Epidermal melanocyte (primary cell): ENCODE data around the gene ACAA1.
"Not testable (repeated sequence)": the region's sequence is repeated elsewhere in the genome, so short reads cannot be mapped to it uniquely, and the experiment has no call there.

Experiments used
- DNase-seq: peaks from one replicate; pipeline ENCODE4 v3.0.0; 2011; ENCODE audit warnings: low spot score; ENCODE audit not compliant: insufficient read length

Gene ACAA1

DNA sequence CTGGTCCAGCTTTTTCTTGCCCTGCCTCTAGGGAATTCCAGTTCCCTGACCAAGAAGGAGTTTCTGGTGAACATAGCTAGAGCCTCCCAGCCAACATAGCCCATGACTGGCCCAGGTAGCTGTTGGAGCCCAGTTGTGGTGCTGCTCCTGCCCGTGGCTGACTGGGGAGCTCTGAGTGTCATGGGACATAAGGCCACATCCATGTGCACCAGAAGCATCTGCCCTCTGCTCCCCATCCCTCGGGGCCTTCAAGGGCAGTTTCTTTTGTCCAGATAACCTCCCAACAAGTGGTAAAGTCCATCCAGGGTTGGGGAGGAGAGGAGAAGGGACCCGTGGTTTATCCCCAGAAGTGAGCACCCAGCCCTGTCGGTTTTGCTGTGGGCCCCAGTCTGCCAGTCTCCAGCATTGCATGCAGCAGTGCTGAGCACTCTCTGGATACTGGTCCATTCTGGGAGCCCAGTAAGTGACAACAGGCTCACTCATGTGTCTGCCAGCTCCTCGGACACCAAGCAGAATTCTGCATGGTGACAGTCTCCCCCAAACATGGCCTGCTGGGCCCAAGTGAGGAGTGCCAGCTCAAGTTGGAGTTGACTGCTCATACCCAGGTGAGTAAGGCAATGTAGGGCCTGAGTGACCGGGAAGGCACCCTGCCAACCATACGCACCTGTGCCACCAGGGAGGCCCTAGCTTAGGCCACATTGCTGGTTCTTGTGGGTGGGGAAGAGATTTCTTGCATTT, 28.8 kb downstream of the ACAA1 start:
- DNase-seq, result no peak

DNA sequence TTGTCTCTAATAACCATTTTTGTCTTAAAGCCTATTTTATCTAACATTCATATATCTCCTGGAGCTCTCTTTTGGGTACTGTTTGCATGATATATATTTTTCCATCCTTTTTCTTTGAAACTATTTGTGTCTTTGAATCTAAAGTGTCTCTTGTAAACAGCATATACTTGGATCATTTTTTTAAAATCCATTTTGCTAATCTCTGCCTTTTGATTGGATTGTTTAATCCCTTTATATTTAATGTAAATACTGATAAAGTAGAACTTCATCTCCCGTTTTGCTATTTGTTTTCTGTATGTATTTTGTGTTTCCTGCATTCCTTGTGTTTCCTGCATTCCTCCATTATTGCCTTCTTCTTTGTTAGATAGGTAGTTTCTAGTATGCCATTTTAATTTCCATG, 31.4 kb downstream of the ACAA1 start:
- no peak for DNase-seq

- DNase-seq, result no peak
Measured at GRCh38 chr3:38102444-38102814, 34.5 kb downstream of the ACAA1 start.

GRCh38 chr3:38101811-38102443, 35.0 kb downstream of the ACAA1 start:
- no peak for DNase-seq

GRCh38 chr3:38100498-38100897, 36.4 kb downstream of the ACAA1 start:
- DNase-seq, result no peak

GRCh38 chr3:38099518-38099917, 37.4 kb downstream of the ACAA1 start:
- no peak for DNase-seq

DNA sequence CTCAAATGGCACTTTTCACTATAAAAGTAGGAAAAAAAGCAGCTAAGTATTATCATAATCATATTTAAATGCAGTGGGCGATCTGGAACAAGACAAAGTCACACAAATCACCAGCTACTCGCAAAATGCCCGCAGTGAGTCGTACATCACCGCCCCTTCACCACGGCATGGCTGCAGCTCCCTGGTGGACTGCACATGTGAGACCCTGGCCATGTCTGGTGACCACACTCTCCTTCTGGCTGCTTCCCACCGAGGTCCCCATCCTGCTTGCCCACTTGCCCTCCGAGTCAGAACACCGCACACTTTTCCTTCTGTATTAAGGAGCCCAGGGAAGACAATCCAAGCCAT, 38.6 kb downstream of the ACAA1 start:
- no peak for DNase-seq

- DNase-seq, result no peak
Measured at GRCh38 chr3:38097446-38098375, 39.2 kb downstream of the ACAA1 start.

- no peak for DNase-seq
Measured at GRCh38 chr3:38095669-38096483, 41.1 kb downstream of the ACAA1 start.

DNA sequence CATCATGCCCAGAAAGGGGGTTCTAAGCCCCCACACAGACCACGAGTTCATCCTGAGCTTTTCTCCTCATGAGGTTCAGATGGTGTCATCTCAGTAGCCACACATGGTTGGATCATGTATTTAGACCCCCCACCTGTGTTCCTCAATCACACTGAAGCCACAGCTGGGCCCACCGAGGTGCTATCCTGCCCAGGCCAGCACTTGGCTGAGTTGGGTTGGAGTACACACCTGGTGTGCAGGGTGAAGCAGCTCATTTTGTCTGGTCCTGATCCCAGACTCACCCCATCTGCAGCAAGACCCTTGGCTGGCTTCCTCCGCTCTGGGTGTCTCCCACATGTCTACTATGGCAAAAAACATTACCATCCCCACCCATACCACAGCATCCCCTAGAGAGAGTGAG, 41.9 kb downstream of the ACAA1 start:
- DNase-seq, result no peak

DNA sequence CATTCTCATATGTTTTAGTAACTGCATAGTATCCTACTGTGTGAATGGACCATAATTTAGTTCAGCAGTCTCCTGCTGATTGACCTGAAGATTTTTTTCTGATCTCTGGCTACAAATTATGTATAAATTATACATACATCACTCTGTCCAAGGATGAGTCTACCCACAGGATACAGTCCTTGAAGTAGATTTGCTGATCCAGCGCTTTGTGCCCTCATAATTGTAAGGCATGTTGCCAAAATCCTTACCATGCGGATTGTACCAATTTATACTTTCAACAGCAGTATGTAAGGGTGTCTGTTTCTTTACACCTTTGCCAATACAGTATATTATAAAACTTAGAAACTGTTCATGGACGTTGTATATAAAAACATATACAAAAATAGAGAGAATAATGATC, 46.5 kb downstream of the ACAA1 start:
- no peak for DNase-seq

DNA sequence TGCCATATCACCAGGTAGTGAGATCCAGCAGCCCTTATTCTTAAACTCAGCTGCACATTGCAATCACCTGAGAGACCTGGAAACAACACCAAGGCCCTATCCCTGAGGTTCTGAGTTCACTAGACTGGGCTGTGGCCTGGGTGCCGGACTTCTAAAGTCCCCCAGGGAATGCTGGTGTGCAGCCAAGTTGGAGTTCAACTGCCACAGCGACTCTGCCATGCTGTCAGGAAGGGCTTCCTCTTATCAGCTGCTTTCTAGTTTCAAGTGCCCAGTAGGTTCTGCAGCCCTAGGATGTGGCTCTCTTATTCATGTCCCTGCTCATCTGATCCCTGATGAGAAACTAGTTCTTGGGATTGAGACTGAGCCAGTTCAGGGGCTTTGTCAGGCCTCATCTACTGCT, 47.8 kb downstream of the ACAA1 start:
- DNase-seq, result no peak

DNA sequence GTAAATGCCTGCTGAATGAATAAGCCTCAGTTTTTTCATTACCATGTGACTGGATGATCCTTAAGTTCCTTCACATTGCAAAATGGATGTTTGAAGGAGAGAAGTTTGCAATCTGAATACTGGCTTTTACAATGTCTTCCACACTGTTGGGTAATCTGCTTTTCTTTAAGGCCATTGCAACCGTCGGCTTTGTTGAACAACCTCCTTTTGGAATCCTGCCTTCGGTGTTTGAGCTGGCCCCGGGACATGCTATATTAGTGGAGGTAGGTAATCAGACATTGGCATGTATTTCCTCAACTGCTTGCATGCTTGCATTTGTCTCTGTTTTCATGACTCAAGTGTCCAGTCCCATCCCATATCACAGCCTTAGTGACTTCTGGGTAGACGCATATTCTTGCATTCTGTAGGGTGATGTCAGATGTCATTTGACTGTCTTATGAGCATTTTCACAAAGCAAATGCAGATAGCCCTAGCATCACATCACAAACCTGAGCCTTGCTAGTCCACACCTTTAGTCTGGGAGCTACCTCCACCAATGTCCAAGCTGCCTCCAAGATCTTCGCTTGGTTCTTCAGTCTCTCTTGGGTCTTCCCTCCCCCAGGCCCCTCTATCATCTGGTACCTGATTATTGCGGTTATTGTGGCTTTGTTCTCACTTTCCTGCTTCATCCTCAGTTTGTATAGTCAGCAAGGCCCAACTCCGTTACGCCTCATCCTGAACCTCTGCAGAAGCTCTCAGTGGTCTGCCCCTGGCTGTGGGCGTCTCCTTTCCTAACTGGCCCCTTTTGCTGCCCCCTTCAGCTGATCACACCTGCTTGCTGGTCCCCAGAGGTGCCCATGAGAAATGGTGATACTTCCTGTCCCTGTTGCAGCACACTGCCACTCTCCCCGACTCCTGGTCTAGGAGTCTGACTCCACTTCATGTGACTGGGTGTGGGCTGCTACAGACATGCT, 48.5 kb downstream of the ACAA1 start:
- DNase-seq, result no peak

- not testable (repeated sequence) for DNase-seq
Measured at GRCh38 chr3:38087278-38087677, 49.6 kb downstream of the ACAA1 start.

GRCh38 chr3:38086496-38086895, 50.4 kb downstream of the ACAA1 start:
- DNase-seq, result no peak

DNA sequence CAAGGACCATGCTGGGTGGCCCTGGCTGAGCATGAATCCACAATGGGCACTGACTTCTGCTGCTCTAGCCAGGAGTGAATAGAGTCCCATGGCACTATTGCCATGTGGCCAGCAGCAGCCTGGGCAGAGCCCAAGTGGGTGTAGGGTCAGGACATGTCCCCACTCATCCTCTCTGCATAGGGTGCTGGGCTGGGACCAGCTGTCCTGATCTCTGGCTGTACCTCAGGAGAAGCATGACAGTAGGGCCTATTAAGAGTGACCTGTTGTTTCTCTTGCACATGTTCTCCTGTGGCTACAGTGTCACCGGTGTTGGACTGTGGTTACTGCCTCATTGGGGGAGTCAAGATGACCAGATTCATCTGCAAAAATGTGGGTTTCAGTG, 51.0 kb downstream of the ACAA1 start:
- DNase-seq, result no peak

DNA sequence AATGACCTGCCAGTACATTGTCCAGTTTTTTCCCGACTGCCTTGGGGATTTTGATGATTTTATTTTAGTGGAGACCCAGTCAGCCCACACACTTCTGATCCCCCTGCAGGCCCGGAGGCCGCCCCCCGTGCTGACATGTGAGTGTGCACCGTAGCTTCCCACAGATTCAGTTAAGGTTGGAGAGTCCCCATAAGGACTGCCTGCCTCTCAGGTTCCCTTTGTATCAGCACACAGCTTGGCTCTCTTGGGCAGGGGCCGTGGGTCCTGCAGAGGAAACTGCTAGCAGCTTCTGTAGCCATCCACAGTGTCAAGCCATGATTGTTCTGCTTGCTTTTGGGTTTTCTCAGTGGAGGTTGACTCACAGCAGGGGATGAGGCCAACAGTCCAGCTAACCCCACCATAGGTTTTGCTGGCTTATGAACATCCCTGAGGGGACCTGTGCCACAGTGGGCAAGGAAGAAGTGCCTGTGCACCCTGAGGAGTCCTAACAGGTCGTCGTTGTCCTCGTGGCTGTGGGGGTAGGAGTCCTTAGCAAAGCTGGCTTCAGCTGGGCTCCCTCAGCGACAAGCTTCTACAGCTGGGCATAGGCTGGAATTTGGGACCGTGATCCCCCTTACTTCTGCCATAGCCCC, 51.5 kb downstream of the ACAA1 start:
- no peak for DNase-seq

DNA sequence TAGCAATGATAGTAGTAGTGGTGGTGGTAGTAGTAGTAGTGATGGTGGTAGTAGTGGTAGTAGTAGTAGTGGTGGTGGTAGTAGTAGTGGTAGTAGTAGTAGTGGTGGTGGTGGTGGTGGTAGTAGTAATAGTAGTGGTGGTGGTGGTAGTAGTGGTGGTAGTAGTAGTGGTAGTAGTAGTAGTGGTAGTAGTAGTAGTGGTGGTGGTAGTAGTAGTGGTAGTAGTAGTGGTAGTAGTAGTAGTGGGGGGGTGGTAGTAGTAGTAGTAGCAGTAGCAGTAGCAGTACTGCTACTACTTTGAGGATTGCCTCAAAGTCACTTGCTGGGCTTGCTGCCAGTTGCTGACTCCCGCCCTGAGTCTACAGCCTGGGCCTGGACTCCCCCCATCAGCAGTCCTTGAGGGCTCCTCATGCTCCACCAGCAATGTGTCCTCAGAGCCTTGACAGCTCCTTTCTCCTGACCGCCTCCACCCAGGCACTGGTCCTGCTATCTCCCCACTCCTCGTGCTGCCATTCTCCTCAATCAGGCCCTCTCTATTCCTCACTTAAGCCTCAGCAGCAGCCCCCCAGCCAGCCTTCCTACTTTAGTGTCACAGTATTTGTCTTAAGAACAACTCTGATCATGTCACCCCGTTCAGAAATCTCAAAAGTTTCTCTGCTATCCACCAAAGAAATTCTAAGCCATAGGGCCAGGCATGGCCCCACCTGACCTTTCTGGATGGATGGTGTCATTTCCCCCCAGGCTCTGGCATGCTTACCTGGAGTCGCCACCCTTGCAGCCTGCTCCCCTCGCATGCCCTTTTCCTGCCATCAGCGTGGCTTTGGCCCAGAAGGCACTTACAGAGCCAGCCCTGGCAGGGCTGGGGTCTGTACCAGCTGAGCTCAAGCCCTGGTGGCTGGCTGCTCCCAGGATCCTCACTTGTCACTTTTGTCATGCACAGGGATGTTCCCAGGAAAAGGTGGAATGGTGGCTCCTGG, 52.3 kb downstream of the ACAA1 start:
- peak; percentile 51 for DNase-seq

DNA sequence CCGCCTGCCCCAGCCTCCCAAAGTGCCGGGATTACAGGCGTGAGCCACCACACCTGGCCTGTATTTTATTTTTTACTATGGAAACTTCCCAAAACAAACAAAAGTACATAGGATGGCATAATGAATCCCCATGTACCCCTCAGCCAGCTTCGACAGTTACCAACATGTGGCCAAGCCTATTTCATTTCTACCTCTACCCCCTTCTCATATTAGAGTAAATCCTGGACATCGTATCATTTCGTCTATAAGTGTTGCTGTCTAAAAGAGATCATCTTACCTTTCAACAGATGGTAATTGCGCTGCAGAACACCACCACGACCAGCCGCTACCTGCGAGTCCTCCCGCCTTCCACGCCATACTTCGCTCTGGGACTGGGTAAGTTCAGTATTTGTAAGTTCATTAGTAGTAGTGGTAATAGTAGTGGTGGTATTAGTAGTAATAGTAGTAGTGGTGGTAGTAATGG, 53.0 kb downstream of the ACAA1 start:
- no peak for DNase-seq
